AML-193 (cell line): ENCODE data around the gene ADAM22.

Experiments
- DNase-seq, 2 experiments: peaks; one replicate each; lab custom pipeline; 2025; lab: John Stamatoyannopoulos, UW

Gene ADAM22

DNA sequence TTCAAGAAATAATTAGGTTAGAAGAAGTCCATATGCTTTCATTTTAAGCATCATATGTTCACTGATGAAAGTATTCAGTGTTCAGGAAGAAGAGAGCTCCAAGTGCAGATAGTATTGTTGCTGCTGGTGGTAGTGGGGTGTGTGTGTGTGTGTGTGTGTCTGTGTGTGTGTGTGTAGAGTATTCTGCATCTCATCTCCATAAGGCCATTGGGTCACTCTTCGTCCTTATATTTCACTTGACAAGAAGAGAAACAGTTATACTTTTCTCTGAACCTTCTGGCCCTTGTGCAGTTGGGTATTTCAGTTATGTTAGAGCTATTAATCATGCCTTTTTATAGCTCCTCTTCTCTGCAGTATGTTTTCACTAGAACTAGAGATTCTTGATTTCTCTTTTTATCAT lies 26.2 kb downstream of the ADAM22 start:
- no peak for DNase-seq

DNA sequence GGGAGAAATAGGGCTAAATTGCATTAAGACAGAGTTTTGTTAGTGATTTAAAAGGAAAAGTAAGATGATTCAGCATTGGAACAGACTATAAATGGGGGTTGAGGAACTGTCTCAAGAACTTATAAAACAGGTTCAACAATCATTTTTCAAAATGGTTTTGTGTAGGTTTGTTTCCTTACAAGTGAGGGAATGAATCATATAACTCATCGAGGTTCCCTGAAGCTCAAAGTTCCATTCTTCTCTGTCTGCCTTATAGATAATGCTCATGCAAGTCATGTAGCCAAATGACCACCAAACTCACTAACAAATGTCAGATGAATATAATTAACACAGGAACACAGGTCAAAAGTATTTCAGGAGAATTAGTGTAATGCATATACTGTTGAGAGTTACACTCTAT lies 27.7 kb downstream of the ADAM22 start:
- DNase-seq: no peak

DNA sequence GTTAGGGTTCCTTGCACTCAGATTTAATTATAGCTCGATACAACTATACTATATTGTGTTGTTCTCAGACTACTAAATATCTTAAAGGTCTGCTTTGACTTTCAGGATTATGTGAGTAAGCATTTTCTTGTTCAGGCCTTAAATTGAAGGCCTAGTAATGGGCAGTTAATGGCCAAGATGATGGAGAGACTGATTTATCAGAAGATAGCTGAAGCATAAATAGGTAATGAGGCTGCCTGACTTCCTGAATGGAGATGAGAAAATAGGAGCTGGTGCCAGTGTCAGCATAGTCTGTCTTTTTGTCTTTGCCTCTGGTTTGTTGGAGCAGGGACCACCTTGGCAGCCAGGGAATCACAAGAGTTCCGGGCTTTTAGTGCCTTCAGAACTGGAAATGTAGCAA lies 32.2 kb downstream of the ADAM22 start:
- DNase-seq: no peak

DNA sequence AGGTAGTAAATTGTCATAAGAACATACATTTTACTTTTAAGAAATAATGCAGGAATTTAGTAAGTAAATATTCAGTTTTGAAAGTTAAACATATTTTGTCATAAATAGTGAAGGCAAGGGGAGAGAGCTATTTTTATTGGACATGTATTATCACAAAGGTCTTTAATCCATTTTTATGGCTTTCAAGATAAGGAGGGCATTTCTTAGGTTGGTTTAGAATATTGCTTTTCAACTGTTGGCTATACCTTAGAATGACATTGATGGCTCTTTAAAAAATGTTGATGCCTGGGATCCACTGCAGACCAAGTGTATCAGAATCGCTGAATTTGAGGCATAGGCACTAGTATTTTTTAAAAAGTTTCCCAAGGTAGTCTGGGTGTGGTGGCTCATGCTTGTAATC lies 34.0 kb downstream of the ADAM22 start:
- DNase-seq: no peak

DNA sequence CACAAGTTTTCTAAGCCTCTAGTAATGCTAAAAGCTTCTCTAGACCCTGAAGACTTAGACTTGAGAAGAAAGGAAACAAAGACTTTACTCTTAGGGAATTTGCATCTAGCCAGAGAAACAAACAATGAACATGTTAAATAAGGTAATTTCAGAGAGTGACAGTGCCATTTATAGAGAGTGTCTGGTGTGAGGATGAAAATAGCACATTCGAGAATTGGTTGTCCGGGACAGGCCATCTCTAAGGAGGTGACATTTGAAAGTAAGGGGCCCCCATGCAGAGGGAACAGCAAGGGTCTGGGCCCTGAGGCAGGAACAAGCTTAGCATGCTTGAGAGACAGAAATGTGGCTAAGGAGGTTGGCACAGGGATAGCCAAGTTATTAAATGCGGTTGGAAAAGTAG lies 48.1 kb downstream of the ADAM22 start:
- DNase-seq: no peak

DNA sequence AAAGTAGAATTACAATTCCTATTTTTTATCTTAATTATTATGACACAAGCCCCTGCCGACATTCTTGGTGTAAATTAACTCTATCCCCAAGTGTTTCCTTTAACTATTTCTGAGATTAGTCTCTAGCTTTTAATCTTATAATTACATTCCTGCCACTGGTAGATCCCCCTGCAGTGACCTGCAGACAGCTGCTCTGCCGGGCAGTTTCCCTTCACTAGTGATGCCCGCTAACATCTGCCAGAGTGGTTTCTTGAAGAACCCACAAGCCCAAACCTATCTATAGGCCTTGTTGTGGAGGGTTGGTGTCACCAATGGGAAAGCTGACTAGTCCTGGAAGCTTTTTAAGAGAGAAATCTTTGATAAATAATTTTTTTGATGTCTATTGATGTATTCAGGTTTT lies 50.0 kb downstream of the ADAM22 start:
- DNase-seq: no peak

DNA sequence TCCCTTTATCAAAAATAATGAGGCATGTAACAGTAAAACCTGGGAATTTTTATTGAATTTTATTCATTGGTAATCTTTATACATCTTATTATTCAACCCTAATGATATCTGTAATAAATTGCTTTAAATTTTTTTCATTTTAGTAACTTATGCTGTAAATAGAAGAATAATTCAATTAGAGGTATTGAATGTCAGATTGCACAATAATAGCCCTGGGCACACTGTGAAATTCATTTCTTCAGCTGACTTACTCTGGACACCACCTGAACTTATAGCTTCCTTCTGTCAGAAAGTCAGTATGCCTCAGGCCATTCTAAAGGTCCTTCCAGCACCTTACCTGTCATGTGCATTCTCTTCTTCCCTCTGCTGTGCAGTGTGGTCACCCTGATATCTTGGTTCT lies 59.2 kb downstream of the ADAM22 start:
- no peak for DNase-seq

DNA sequence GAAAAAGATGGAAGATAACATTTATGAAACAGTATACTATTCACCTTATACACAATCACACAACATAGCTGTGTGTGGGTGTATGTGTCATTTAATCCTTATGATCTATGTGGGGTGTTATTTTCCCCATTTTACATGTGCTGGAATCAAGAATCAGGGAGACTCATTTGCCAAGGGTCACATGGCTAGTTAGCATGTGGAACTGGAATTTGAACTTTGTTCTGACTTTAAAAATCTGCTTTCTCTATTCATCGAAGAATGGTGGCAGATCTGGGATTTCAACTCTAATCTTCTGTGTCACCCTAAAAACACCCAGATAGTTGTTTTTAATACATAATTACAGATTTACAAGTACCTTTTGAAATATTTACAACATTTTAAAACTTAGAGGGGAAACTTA lies 65.2 kb downstream of the ADAM22 start:
- DNase-seq: no peak

DNA sequence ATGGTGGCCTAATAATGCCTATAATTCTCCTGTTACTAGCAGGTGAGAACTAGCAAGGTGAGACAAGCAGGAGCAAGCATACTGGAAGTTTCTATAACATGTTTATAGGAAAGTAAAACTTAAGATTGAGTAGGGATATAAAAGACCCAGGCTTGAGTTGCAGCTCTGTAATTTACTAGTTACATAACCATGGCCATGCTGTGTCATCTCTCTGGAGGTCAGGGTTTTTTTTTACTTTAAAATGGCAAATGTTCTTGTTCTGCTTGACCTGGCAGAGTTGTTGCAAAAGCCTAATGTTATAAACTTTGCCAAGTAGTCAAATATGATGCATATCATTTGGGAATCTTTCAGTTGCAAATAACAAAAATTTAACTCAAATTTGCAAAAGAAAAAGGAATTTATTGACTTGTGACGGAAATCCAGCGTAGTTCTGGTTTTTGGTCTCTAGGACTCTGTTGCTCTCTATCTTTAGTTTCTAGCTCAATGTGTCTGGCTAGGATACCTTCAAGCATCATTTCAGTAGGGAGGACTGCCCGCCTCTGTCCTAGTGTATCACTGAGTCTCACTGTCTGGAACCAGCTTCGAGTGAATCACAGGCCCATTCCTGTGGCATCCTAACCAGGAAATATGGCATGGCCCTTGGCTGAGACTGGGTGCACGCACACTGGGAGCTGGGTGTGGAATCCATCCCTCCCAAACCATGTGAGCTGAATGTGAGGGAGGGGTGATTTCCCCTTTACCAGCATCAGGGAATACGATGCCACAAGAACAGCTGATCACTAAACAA lies 67.9 kb downstream of the ADAM22 start:
- peak; percentile 12 to 22 for DNase-seq

DNA sequence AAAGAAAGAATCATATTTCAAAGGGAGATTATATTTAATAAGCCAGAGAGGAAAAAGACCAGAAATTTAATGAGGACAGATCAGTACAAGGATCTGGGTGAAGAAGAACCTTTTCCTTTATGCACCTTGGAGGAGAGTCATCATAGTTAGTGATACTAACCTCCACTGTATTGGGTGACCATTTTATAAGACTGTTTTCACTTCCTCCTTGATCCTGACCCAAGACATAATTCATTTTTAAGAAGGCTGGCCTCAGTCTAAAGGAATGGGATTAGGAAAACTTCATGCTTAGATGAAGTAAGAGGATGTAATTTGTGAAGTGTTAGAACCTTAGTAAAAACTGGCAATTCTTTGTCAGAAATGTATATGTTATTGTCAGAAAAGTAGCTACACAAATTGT lies 68.6 kb downstream of the ADAM22 start:
- no peak for DNase-seq

DNA sequence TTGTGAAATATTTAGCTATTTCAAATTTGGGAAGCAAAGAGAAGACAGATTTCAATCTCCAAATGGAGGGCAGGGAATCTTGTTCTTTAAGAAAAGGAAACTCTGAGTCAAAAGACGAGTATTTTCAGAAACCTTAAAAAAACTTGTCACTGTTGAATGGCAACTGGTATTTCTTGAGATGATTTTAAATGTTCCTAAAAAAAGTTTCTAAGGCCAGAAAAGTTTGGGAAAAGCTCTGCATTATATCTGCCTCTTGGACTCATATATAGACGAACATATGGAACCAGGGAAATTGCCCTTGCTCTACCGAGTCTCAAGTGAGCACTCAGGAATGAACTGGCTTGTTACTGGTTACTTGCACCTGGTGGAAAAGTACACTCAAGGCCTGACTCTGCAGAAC lies 69.5 kb downstream of the ADAM22 start:
- DNase-seq: no peak

DNA sequence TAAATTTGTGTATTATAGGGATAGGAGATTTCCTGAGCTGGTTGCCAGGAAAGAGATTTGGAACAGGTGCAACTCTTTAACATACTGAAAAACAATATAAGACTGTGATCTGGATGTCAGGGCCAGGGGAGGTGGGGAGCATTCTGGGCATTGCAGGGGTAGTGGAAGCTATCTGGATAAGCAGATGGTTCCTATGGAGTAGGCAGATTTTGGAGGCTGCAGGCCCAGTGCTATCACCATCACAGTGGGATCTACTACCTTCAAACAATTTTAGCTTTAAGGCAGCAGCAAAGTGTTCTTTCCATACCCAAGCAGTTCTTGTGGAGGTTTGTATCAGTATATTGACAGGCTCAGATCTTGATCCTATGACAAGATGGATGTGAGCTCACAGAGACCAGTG lies 71.1 kb downstream of the ADAM22 start:
- no peak for DNase-seq

DNA sequence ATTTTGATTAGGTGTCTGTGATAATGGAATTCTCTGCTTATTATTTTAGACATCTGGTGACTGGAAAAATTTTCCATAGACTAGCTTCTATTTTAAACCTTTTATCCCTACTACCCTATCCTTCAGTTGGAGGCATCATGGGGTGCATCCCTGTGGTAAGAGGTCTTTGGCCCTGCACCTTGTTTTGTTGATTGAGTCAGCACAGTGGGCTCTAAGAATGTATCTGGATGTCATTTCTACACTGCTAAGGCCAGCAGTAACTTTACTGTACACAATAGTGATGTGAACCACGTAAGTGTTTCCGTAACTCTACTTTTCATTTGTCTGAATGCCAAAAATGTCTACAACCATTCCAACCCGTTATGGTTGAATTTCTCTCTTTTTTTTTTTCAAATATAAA lies 75.6 kb downstream of the ADAM22 start:
- no peak for DNase-seq

DNA sequence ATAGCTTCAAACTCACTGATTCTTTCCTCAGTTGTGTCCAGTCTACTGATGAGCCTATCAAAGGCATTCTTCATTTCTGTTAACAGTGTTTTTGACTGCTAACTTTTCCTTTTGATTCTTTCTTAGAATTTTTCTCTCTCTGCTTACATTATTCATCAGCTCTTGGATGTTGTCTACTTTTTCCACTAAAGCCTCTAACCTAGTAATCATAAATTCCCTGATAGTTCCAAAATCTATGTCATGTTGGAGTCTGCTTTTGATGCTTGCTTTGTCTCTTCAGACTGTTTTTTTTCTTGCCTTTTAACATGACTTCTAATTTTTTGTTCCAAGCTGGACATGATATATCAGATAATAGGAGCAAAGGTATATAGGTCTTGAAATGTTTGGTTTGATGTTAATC lies 78.0 kb downstream of the ADAM22 start:
- no peak for DNase-seq

DNA sequence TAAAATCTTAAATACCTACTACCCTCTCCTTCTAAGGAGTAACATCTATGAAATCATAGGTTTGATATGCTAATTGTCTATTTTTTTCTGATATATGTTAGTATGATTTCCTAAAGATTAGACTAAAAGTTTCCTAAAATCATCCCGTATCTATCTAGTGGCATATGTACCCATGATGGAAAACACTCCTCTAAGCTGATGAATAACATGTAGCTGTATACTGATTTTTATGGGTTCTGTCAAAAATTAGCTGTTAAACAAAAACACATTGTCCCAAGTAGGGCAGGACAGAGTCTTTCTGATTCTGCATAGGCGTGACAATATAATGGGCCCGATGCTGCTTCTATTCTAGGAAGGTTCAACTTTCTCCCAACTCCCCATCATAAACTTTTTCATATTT lies 79.9 kb downstream of the ADAM22 start:
- DNase-seq: no peak

DNA sequence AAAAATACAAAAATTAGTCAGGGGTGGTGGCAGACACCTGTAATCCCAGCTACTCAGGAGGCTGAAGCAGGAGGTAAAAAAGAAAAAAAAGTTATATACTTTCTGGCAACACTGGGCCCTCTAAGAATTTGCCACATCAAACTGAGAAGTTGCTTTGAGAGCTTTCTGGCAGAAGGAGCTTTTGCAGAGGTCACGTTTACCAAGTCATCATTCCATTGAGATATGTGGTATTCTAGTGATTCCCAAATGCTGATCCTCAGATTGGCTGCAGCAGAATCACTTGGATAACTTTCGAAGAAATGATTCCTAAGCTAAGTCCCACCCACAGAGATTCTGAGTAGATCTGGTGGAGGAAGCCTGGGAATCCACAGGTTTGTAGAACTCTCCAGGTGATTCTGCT lies 80.5 kb downstream of the ADAM22 start:
- DNase-seq: no peak

DNA sequence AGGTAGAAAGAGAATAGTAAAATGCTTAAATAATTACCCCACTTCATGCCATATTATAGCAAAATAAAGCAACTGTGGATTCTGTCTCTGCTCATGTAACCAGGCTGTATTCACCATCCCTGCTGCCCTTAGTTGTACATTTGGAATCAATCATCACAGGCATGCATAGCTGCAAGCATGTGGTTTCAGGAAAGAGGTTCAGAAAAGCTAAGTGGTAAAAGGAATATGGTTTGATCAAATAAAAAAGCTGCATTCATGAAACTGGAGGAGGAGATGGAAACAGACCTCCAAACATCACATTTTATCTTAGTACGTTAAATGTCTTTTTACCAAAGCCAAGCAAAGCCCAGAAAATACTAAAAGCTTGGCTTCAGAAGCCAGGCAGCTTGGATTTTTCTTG lies 81.3 kb downstream of the ADAM22 start:
- DNase-seq: no peak

DNA sequence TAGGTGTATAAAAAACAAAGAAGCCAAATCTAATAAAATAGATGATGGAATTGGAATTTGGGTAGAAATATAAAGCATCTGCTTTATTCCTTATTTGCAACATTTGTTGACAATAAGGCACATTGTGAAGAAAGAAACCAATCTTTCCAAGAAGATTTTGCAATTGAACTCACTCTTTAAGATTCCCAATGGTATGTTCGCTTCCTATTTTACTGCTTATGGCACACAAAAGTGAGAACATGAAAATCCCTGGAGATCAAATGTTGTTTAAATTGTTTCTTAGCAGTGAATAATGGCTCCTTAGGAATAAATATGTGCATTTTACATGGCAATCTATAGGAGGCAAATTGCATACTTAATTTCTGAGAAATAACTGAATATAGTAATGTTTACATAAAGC lies 84.5 kb downstream of the ADAM22 start:
- no peak for DNase-seq

DNA sequence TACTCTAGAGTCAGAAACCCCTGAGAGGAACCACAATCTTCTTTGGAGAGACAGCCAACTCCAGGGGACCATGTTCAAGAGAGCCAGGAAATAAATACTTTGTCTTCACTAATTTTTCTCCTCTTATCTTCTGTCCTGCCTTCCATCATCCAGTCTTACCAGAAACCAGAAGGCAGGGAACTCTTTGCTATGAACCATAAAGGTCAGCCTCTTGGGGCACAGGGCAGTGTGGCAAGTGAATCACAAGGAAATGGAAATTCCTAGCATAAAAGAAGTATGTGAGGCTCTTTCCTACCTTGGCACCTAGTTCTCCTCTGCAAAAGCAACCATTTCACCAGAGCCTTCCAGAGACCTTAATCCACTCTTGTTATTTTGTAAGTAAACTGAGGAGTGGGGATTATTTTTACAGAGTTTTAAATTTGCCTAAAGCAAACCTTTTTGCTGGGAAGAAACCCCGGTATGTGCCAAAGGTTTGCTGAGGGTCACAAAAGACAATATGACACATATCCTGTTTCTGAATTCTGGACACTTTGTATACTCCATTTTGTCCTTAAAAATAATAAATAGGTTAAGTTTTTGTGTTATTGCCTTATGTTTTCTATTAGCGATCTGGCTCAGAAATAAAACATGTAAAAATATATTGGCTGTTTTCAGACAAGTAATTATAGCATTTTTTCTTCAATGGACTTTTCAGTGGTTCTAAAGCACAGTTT lies 87.1 kb downstream of the ADAM22 start:
- DNase-seq: no peak

DNA sequence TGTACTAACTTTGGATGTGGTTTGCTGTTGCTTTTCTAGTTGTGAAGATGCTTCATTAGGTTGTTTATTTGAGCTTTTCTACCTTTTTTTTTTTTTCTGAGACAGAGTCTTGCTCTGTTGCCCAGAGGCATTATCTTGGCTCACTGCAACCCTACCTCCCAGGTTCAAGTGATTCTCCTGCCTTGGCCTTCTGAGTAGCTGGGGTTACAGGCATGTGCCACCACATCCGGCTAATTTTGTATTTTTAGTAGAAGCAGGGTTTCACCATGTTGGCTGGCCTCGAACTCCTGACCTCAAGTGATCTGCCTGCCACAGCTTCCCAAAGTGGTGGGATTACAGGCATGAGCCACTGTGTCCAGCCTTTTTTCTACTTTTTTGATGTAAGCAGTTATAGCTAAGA lies 93.7 kb downstream of the ADAM22 start:
- DNase-seq: no peak

DNA sequence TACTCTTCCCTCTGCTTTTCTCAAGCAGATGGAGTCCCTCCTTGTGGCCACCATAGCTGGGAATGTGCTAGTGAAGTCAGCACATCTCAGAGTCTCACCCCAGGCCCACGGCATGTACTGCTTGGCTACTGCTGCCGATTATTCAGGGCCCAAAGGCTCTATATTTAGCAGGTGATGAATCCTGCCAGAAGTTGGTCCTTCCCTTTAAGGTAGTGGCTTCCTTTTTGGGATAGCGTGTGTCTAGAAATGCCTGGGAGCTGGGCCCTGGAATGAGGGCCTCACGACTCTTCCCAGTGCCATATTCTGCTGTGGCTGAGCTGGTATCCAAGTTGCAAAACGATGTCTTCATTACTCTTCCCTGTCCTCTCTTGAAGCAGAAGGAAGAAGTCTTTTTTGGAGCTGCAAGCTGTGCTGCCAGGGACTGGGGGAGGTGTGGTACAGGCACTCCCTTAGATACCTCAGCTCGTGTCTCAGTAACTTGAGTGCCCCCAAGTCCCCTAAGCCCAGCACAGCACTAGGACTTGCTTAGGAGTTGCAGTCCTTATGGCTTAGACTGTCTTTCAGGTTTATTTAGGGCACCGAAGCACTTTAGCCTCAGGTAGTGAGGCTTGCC lies 100.1 kb downstream of the ADAM22 start:
- DNase-seq: no peak

DNA sequence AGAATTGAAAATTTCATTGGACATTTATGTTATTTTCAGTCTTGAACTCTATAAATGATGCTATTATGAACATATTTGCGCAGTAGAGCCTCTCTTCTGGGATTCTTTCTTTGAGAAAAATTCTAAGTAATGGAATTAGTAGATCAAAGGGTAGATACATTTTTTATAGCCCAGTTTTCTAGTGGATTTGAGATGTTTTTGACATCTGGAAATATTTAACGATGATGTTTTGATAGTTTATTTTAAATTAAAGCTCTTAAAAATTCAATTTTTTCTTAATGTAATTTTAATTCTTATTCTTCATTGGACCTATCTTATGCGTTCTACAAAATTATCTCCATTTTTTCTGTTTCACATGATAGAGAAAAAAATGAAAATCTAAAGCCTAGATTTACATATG lies 103.0 kb downstream of the ADAM22 start:
- DNase-seq: no peak

DNA sequence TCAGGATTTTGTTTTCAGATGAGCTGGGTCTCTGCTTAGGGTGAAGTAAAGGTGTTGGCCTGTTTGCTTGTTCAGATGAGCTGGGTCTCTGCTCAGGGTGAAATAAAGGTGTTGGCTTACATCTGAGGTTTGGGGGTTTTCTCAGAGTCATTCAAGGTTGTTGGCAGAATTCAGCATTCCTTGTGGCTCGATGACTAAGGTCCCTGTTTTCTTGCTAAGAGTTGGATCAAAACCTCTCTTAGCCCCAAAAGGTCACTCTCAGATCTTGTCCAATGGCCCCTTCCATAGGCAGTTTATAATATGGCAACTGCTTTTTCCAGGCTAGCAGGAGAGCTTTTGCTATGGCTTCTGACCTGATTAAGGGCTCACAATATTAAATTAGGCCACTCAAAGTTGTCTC lies 106.6 kb downstream of the ADAM22 start:
- DNase-seq: no peak
